HG02642 (cell line): Measurements from ENCODE around the gene EIF4G3.
"Not testable (repeated sequence)": the region's sequence is repeated elsewhere in the genome, so short reads cannot be mapped to it uniquely, and the experiment has no call there.

Experiments
- ATAC-seq: cut with Tn5 transposase; IDR thresholded peaks from one replicate; pipeline ENCODE4 v1.9.1; 2021; ENCODE audit warnings: mild to moderate bottlenecking; ENCODE audit not compliant: unreplicated experiment, poor library complexity

EIF4G3 gene

GRCh38 chr1:21089299-21089698 is 87.4 kb downstream of the EIF4G3 start:
- no peak for ATAC-seq

GRCh38 chr1:21084111-21084810 is 92.4 kb downstream of the EIF4G3 start:
- ATAC-seq, result no peak

- no peak for ATAC-seq
Observed at GRCh38 chr1:21082073-21082472, 94.6 kb downstream of the EIF4G3 start.

- no peak for ATAC-seq
Observed at GRCh38 chr1:21077085-21077484, 99.6 kb downstream of the EIF4G3 start.

- no peak for ATAC-seq
Observed at GRCh38 chr1:21072721-21073120, 104.0 kb downstream of the EIF4G3 start.

- ATAC-seq, result no peak
Observed at GRCh38 chr1:21069549-21069948, 107.1 kb downstream of the EIF4G3 start.

- no peak for ATAC-seq
Observed at GRCh38 chr1:21068937-21069336, 107.8 kb downstream of the EIF4G3 start.

- no peak for ATAC-seq
Observed at GRCh38 chr1:21067551-21068227, 109.0 kb downstream of the EIF4G3 start.

- no peak for ATAC-seq
Observed at GRCh38 chr1:21066356-21067012, 110.2 kb downstream of the EIF4G3 start.

- no peak for ATAC-seq
Observed at GRCh38 chr1:21065851-21066250, 110.8 kb downstream of the EIF4G3 start.

- no peak for ATAC-seq
Observed at GRCh38 chr1:21064057-21064456, 112.6 kb downstream of the EIF4G3 start.

GRCh38 chr1:21060523-21060922 is 116.2 kb downstream of the EIF4G3 start:
- ATAC-seq, result no peak

- no peak for ATAC-seq
Observed at GRCh38 chr1:21059021-21059420, 117.7 kb downstream of the EIF4G3 start.

GRCh38 chr1:21058035-21058793 is 118.5 kb downstream of the EIF4G3 start:
- ATAC-seq, result no peak

- ATAC-seq, result not testable (repeated sequence)
Observed at GRCh38 chr1:21053189-21053928, 123.3 kb downstream of the EIF4G3 start.

GRCh38 chr1:21052034-21052433 is 124.7 kb downstream of the EIF4G3 start:
- ATAC-seq, result no peak

- no peak for ATAC-seq
Observed at GRCh38 chr1:21051177-21051825, 125.4 kb downstream of the EIF4G3 start.

GRCh38 chr1:21050031-21050430 is 126.7 kb downstream of the EIF4G3 start:
- ATAC-seq, result no peak

- ATAC-seq, result no peak
Observed at GRCh38 chr1:21048462-21048861, 128.2 kb downstream of the EIF4G3 start.

- no peak for ATAC-seq
Observed at GRCh38 chr1:21046132-21046531, 130.6 kb downstream of the EIF4G3 start.
